Measurements from ENCODE around the gene STRIP1. TPM values are rescaled to one million over a fixed set of nuclear protein-coding genes. Genes with fewer than 3 reads are reported as not detected.

STRIP1 gene
- total RNA-seq, 2 experiments from 2014 or later, result 42.2 to 45.5 TPM

Other genes with a start within 250 kb of the STRIP1 start
- not detected in 2 replicates for gene CSF1, start 123.8 kb upstream of the STRIP1 start, total RNA-seq (2014; rRNA removed; shearing (Covaris generic))
- not detected in 2 replicates for gene CSF1, start 123.8 kb upstream of the STRIP1 start, total RNA-seq (2022)
- 18.5 and 20.5 TPM in 2 replicates for gene AHCYL1, start 49.9 kb upstream of the STRIP1 start, total RNA-seq (2014; rRNA removed; shearing (Covaris generic))
- gene AHCYL1, start 49.9 kb upstream of the STRIP1 start, total RNA-seq (2022), result 45.5 and 52.8 TPM in 2 replicates
- gene ALX3, start 36.0 kb downstream of the STRIP1 start, total RNA-seq (2014; rRNA removed; shearing (Covaris generic)), result not detected in 2 replicates
- gene ALX3, start 36.0 kb downstream of the STRIP1 start, total RNA-seq (2022), result not detected in 2 replicates
- gene UBL4B, start 77.8 kb downstream of the STRIP1 start, total RNA-seq (2014; rRNA removed; shearing (Covaris generic)), result 0.41 TPM in 1 of 2 replicates, not detected in the other
- gene UBL4B, start 77.8 kb downstream of the STRIP1 start, total RNA-seq (2022), result not detected in 2 replicates
- gene SLC6A17, start 115.9 kb downstream of the STRIP1 start, total RNA-seq (2014; rRNA removed; shearing (Covaris generic)), result not detected in 2 replicates
- not detected in 2 replicates for gene SLC6A17, start 115.9 kb downstream of the STRIP1 start, total RNA-seq (2022)
- 3.9 and 5.6 TPM in 2 replicates for gene KCNC4, start 175.7 kb downstream of the STRIP1 start, total RNA-seq (2014; rRNA removed; shearing (Covaris generic))
- gene KCNC4, start 175.7 kb downstream of the STRIP1 start, total RNA-seq (2022), result 17.8 and 18.5 TPM in 2 replicates